BLaER1 treated with 17β-estradiol and CSF1 and Interleukin-3, amounts not matched to agents 10 nM and 100 nM (cell line): ENCODE measurements around the gene C19orf67.
A peak's percentile ranks its signal among the peaks of the same experiment; 100 is the strongest.

Experiments
- H3K27ac ChIP-seq, 11 experiments: shearing (Covaris generic); formaldehyde crosslinking; 2 replicates each; pipeline ENCODE4 v1.8.1; 2022
- H3K27me3 ChIP-seq, 11 experiments: shearing (Covaris generic); formaldehyde crosslinking; 2 replicates each; pipeline ENCODE4 v1.8.1; 2022
- H3K36me3 ChIP-seq, 11 experiments: shearing (Covaris generic); formaldehyde crosslinking; 2 replicates each; pipeline ENCODE4 v1.8.1; 2022
- H3K4me1 ChIP-seq, 10 experiments: shearing (Covaris generic); formaldehyde crosslinking; 2 replicates each; pipeline ENCODE4 v1.8.1; 2022
- H3K4me2 ChIP-seq, 11 experiments: shearing (Covaris generic); formaldehyde crosslinking; 2 replicates each; pipeline ENCODE4 v1.8.1; 2022
- H3K4me3 ChIP-seq, 10 experiments: shearing (Covaris generic); formaldehyde crosslinking; 2 replicates each; pipeline ENCODE4 v1.8.1; 2022
- H3K9ac ChIP-seq, 11 experiments: shearing (Covaris generic); formaldehyde crosslinking; 2 replicates each; pipeline ENCODE4 v1.8.1; 2022
- H3K9me3 ChIP-seq, 11 experiments: shearing (Covaris generic); formaldehyde crosslinking; replicated peaks in 1 of 11; 2 replicates each; pipeline ENCODE4 v1.8.1; 2022
- H4K20me1 ChIP-seq, 11 experiments: shearing (Covaris generic); formaldehyde crosslinking; 2 replicates each; pipeline ENCODE4 v1.8.1; 2022
- Cebpa-rat ChIP-seq, 11 experiments: shearing (Covaris generic); IDR thresholded peaks; 2 replicates each; pipeline ENCODE4 v1.8.1; 2022

The C19orf67 gene

GRCh38 chr19:14086098-14086497 is 515 bp upstream of the C19orf67 start:
- H3K9ac ChIP-seq, result no peak overlapping the region
- peaks cover 21 to 40% (median 32%) of the 10 kb centered on the region in 10 experiments for H3K4me1 ChIP-seq
- peaks cover 25 to 50% (median 42%) of the 10 kb centered on the region in 11 experiments for H3K36me3 ChIP-seq
- TF ChIP-seq Cebpa-rat (IDR thresholded peaks at IDR 0.05), result no peak
- H3K4me2 ChIP-seq, result no peak overlapping the region
- peaks cover 9 to 37% (median 20%) of the 10 kb centered on the region in 11 experiments; a peak in 19 of 22 replicates for H4K20me1 ChIP-seq
- H3K9me3 ChIP-seq, result no peaks in the 10 kb centered on the region
- no peak overlapping the region for H3K27ac ChIP-seq
- no peak overlapping the region for H3K4me3 ChIP-seq
- H3K27me3 ChIP-seq, result no peaks in the 10 kb centered on the region

GRCh38 chr19:14082675-14082960 is 3.0 kb downstream of the C19orf67 start:
- H3K9ac ChIP-seq, result peak overlapping the region in 3 of 11 experiments; percentile 77 to 88 (median 86); a peak in 5 of 22 replicates
- H3K27me3 ChIP-seq, result no peaks in the 10 kb centered on the region
- no peak for TF ChIP-seq Cebpa-rat (IDR thresholded peaks at IDR 0.05)
- peak overlapping the region in 3 of 10 experiments; percentile 70 to 74 (median 72); a peak in 5 of 20 replicates for H3K4me3 ChIP-seq
- H3K4me2 ChIP-seq, result peak overlapping the region in 8 of 11 experiments; percentile 87 to 99 (median 94); a peak in 14 of 22 replicates
- no peaks in the 10 kb centered on the region for H3K9me3 ChIP-seq
- H3K36me3 ChIP-seq, result peaks cover 10 to 34% (median 27%) of the 10 kb centered on the region in 11 experiments; a peak in 21 of 22 replicates
- H3K27ac ChIP-seq, result no peak overlapping the region
- peaks cover 0 to 16% (median 0%) of the 10 kb centered on the region in 11 experiments; a peak in 5 of 22 replicates for H4K20me1 ChIP-seq
- peaks cover 29 to 51% (median 40%) of the 10 kb centered on the region in 10 experiments for H3K4me1 ChIP-seq

GRCh38 chr19:14081797-14082674 is 3.5 kb downstream of the C19orf67 start:
- Histone ChIP-seq H3K27me3 (no peaks in the 10 kb centered on the region), H4K20me1 (0 out of 22 replicates have a peak, but pooled peaks cover 0 to 10% (median 0%) of the 10 kb centered on the region in 11 experiments), H3K4me3 (peak overlapping the region; percentile 67 to 84 (median 73)), H3K9me3 (no peaks in the 10 kb centered on the region), H3K4me1 (peaks cover 29 to 51% (median 40%) of the 10 kb centered on the region in 10 experiments), H3K4me2 (peak overlapping the region; percentile 87 to 99 (median 96)), H3K36me3 (peaks cover 4 to 29% (median 21%) of the 10 kb centered on the region in 11 experiments; a peak in 21 of 22 replicates), H3K27ac (peak overlapping the region; percentile 44 to 82 (median 63); a peak in 20 of 22 replicates), H3K9ac (peak overlapping the region; percentile 69 to 88 (median 81))
- no peak for TF ChIP-seq Cebpa-rat (IDR thresholded peaks at IDR 0.05)

DNA sequence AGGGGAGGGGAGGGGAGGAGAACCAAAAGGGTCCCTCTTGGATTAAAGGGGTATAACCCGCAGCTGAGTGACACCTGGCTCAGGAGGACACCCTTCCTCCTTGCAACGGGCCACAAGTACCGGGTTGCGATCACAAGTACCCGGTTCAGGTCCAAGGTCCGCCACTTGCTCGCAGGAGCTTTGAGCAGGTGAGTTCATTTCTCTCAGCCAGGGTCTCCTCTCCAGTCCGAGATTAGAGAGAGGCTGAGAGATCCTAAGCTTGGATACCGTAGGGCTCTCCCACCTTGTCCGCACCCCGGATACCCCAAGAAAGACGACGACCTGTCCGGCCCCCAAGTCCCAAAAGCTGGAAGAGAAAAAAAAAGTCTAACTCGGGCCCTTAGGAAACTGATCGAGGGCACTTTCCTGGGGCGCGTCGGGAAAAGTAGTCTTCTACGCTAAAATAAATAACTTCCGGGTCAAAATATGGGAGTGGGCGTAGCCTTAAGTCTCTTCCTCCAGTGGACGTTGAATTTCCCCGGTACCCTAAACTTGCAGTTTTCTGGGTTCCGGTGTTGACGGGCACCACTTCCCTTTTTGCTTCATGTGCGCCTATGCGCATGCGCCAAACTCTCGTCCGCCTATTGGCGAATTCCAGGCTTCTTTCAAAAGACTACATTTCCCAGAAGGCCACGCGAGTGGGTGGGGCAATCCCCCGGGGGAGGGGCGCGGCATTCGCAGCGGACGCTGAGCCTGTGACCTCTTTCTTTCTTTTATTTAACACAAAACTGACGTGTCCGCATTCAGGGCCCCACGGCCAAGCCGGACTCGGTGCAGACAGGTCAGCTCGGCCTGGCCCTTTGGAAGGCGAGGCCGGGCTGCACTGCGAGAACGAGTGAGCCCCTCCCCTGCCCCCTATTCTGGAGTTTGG is 4.4 kb downstream of the C19orf67 start:
- peak overlapping the region; percentile 67 to 85 (median 82) for H3K27ac ChIP-seq

GRCh38 chr19:14078411-14078810 is 7.2 kb downstream of the C19orf67 start:
- Histone ChIP-seq H3K4me1 (peaks cover 47 to 82% (median 69%) of the 10 kb centered on the region in 10 experiments), H3K9ac (peak overlapping the region in 4 of 11 experiments; percentile 3 to 50 (median 30); a peak in 3 of 22 replicates)

More for the DNA sequence above, 4.4 kb downstream of the C19orf67 start:
- peaks cover 0 to 20% (median 12%) of the 10 kb centered on the region in 11 experiments; a peak in 19 of 22 replicates for H3K36me3 ChIP-seq
- H3K4me2 ChIP-seq, result peak overlapping the region; percentile 90 to 99 (median 96)
- H3K4me1 ChIP-seq, result peaks cover 31 to 59% (median 45%) of the 10 kb centered on the region in 10 experiments
- H3K9me3 ChIP-seq, result no peaks in the 10 kb centered on the region
- 0 out of 22 replicates have a peak, but pooled peaks of 1 of the 11 experiments have one; percentile 9 for TF ChIP-seq Cebpa-rat (IDR thresholded peaks at IDR 0.05)
- no peaks in the 10 kb centered on the region for H3K27me3 ChIP-seq
- peak overlapping the region; percentile 69 to 90 (median 84) for H3K9ac ChIP-seq
- peak overlapping the region; percentile 67 to 84 (median 73) for H3K4me3 ChIP-seq
- 0 out of 22 replicates have a peak, but pooled peaks cover 0 to 8% (median 0%) of the 10 kb centered on the region in 11 experiments for H4K20me1 ChIP-seq

GRCh38 chr19:14073925-14074838 is 11.4 kb downstream of the C19orf67 start:
- no peaks in the 10 kb centered on the region for H3K36me3 ChIP-seq
- peak overlapping the region; percentile 48 to 80 (median 72) for H3K9ac ChIP-seq
- peak overlapping the region; percentile 58 to 87 (median 68) for H3K4me3 ChIP-seq
- H4K20me1 ChIP-seq, result peaks cover 0 to 9% (median 0%) of the 10 kb centered on the region in 11 experiments; a peak in 6 of 22 replicates
- peak overlapping the region; percentile 90 to 100 (median 99) for H3K4me2 ChIP-seq
- no peaks in the 10 kb centered on the region for H3K9me3 ChIP-seq
- peak overlapping the region in 4 of 11 experiments; percentile 17 to 54 (median 45); a peak in 6 of 22 replicates for H3K27ac ChIP-seq
- H3K27me3 ChIP-seq, result peaks cover 15 to 38% (median 34%) of the 10 kb centered on the region in 11 experiments; a peak in 21 of 22 replicates
- H3K4me1 ChIP-seq, result peaks cover 48 to 74% (median 56%) of the 10 kb centered on the region in 10 experiments
- no peak for TF ChIP-seq Cebpa-rat (IDR thresholded peaks at IDR 0.05)

More at GRCh38 chr19:14078411-14078810, 7.2 kb downstream of the C19orf67 start:
- Histone ChIP-seq H3K27ac (peak overlapping the region in 4 of 11 experiments; percentile 0 to 64 (median 46); a peak in 5 of 22 replicates), H3K27me3 (peaks cover 11 to 19% (median 17%) of the 10 kb centered on the region in 11 experiments; a peak in 21 of 22 replicates), H3K36me3 (no peaks in the 10 kb centered on the region; a peak in 2 of 22 replicates), H3K4me2 (peak overlapping the region; percentile 25 to 94 (median 58)), H3K4me3 (no peak overlapping the region), H4K20me1 (peaks cover 0 to 9% (median 0%) of the 10 kb centered on the region in 11 experiments; a peak in 3 of 22 replicates), H3K9me3 (no peaks in the 10 kb centered on the region)
- no peak for TF ChIP-seq Cebpa-rat (IDR thresholded peaks at IDR 0.05)

GRCh38 chr19:14073261-14073924 is 12.2 kb downstream of the C19orf67 start:
- H3K27me3 ChIP-seq, result peaks cover 15 to 38% (median 34%) of the 10 kb centered on the region in 11 experiments; a peak in 21 of 22 replicates
- H3K36me3 ChIP-seq, result no peaks in the 10 kb centered on the region
- peaks cover 41 to 66% (median 51%) of the 10 kb centered on the region in 10 experiments for H3K4me1 ChIP-seq
- TF ChIP-seq Cebpa-rat (IDR thresholded peaks at IDR 0.05), result no peak
- H4K20me1 ChIP-seq, result peaks cover 0 to 9% (median 0%) of the 10 kb centered on the region in 11 experiments; a peak in 6 of 22 replicates
- peak overlapping the region; percentile 90 to 100 (median 99) for H3K4me2 ChIP-seq
- H3K9me3 ChIP-seq, result no peaks in the 10 kb centered on the region
- H3K9ac ChIP-seq, result peak overlapping the region; percentile 48 to 80 (median 72)
- H3K27ac ChIP-seq, result peak overlapping the region in 6 of 11 experiments; percentile 17 to 55 (median 45); a peak in 8 of 22 replicates
- H3K4me3 ChIP-seq, result peak overlapping the region; percentile 58 to 87 (median 68)
